Activated gamma-delta T cell treated with anti-CD3 and anti-CD28 coated beads, Interleukin-2, amount 50 U/mL, for 16 hours (primary cell): ENCODE measurements around the gene CBX3.
A peak's percentile ranks its signal among the peaks of the same experiment; 100 is the strongest.
"Not testable (repeated sequence)": the region's sequence is repeated elsewhere in the genome, so short reads cannot be mapped to it uniquely, and the experiment has no call there.

ENCODE experiments used
- DNase-seq: peaks from one replicate; pipeline ENCODE4 v3.0.0-alpha.2; 2020; ENCODE audit warnings: low read depth

The CBX3 gene

DNA sequence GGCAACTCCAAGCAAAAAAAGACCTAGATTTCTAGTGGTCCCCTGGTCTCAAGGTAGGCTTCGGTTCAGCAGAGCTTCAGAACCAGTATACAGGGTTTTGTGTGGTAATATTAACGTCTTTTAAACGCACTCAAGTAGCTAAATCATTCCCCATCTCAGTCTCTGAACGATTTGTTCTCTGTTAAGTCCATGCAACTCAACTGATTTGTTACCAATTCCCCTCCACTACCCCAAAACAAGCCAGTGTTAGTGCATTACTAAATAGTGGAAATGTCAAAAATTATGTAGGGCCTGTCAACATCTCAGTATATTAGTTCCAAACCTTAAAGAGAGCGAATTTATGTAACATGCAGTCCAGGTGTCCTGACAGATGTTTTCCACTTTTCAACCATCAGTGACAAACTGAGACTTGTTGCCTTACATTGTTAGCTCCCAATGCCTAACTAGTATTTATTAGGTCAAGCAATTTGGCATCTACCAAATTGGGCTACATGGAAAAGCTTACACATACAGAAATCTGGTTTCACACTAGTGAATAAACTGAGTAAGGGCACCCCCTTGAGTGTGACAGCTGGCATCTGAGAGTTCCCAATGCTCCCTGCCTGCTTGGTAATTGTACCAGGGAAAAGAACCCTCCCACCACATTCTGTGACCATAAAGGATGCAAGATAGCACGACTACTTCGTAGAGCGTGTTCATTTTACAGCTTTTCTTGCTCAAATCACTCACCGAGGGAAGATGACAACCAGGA, 13.2 kb upstream of the CBX3 start:
- no peak for DNase-seq

DNA sequence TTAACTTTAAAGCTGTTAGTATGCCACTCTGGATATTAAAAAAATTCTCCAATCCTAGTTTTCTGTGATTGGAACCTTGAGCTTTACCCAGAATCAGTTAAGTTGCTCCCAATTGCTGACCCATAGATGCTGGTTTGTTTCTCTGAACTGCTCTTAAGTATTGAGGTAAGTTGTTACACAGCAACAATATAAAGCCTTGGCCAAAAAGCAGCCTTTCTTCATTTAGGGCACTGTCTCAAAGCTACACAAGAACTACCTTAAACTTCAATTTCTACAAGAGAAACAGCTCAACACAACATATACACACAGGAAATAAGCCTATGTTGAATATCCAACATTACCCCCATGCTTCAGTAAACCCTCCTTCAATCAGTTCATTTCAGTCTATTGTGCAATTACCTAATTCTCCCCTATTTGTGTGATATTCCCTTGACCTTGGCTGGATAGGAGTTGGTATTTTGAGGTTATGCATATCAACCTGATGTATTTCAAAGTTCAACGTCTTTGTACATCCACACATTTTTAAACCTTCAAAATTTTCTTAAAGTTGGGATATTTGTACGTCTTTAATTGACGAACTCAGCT, 12.5 kb upstream of the CBX3 start:
- no peak for DNase-seq

DNA sequence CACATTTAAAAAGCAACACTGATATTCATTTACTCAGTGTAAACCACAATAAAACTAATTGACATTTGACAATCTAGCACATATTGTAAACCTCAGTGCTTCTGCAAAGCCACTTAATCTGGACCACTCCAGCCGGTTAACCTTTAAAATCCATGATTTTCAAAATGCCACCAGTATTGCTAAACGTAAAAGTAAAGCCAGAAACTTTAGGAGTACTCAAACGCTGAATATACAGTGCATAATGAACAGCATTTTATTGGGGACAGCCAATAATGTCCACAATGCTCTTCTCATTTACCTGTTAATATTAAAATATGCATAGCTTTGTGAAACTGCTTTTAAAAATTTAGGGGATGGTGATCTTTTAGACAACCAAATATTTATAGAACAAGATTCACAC, 11.8 kb upstream of the CBX3 start:
- no peak for DNase-seq

DNA sequence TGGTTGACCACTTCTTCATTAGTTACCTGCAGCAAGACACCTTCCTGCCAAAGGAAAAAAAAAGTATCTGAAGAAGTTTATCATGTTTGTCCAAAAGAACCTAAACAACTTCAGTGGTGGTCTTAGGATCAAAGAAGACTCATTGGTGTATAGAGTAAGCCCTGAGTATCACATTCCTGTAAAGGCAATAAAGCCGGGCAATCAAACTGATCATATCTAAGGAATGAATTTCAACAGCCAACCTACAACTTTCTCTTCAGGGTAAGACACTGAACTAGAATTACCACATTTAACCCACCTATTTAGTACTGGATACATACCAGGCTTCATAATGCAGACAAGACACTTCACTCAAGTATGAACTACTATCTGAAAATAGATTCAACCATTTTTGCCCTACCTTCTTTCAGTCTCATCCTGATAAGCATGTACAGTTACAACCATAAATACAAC, 11.1 kb upstream of the CBX3 start:
- DNase-seq, result no peak

DNA sequence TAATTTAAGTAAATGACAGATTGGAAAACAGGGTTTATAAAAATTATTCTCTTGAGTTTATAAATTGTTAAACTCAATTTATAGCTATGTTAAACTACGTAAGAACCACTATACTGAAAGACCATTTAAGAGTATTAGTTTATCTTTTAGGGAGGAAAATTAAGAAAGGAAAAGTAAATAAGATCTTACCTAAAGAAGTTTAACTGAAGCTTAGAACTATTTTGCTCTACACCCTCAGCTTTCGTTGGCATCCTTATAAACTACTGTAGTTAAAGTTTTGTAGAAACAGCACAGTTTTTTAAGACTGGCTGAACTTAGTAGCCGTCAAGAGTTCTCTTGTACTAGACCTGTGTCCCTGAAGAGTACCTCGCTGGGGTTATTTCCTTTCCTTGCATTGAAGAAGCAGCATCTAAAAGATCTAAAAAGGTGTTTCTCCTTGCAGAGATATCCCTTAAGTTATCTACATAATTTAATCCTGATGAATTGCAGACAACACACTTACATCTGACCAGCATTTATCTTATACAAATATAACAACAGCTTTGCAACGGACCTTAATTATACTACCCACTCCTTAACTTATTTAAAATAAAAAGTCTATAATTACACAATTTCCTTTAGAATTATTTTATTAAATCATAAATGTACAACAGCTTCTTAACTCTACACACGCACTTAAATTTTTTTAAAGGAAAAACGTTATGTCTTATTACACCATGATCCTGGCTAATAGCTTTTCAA, 10.1 kb upstream of the CBX3 start:
- no peak for DNase-seq

- no peak for DNase-seq
Measured at GRCh38 chr7:26191974-26192479, 9.5 kb upstream of the CBX3 start.

DNA sequence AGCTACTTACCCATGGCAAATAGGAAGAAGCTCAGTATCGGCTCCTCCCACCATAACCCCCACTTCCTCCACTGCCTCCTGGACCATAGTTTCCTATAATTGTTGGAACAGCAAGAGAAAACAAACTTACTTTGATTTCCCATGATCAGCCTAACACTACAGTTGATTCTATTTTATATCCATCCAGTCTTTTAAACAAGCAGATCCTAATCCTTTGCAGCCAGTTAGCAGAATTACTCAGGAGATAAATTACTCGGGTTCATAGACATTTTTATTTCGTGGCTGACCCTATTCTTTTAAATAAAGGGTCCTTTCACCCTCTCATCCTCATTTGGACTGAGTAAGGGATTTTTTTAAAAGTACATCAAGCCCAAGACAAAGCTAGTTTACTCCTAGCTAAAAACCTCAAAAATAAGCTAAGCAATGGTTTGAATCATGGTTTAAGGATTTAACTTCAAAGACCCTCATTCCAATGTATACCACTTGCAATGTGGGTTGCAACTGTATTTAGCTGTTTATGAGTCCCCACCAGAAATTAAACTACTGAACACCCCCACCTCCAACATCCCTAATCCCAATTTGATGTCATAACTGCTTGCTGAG, 9.0 kb upstream of the CBX3 start:
- no peak for DNase-seq

DNA sequence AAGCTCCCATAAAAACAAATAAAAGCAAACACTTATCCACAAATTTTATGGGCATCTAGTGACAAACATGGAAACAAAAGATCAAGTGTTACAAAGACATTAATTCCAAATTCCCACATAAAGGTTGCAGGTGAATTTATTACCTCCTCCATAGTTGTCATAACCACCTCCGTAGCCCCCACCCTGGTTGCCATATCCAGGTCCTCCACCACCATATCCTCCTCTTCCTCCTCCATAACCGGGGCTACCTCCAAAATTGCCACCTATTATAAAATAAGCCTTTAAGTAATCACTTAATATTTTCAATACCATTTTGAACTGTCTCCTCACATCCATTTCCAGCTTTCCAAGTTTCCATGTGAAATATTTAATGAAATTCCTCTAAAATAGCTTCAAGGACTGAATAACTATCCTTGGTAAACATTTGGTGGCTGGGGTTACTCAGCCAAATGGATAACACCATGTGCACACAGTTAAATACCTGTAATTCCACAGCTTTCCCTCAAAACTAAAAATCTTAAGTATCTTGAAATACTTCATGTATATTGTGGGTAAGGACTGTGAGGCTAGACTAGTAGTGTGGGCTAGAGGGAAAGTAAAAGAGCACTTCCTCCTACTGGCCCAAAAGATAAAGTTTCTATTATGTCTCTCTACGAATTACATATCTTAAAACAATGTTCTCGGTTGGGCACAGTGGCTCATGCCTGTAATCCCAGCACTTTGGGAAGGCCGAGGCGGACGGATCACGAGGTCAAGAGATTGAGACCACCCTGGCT, 7.9 kb upstream of the CBX3 start:
- no peak for DNase-seq

- DNase-seq, result not testable (repeated sequence)
Measured at GRCh38 chr7:26194764-26195163, 6.8 kb upstream of the CBX3 start.

DNA sequence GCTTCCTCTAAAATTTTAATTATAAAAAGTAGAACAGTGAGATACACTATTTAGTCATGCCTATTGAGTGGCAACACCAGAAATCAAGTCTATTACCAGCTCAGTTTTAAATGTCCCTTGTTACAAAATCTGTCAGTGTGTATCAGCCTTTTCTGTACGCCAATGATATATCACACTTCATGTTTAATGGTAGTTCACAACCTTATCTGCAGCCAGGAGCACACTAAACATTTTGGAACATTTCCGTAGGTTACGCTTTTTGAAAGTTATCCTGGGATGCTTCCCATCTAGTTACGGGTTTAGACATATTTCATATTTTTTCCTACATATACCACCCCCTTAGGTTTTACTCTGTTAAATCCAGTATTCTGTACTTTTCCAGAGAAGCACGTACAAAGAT, 6.4 kb upstream of the CBX3 start:
- DNase-seq, result no peak

GRCh38 chr7:26195867-26196657, 5.5 kb upstream of the CBX3 start:
- DNase-seq, result no peak

DNA sequence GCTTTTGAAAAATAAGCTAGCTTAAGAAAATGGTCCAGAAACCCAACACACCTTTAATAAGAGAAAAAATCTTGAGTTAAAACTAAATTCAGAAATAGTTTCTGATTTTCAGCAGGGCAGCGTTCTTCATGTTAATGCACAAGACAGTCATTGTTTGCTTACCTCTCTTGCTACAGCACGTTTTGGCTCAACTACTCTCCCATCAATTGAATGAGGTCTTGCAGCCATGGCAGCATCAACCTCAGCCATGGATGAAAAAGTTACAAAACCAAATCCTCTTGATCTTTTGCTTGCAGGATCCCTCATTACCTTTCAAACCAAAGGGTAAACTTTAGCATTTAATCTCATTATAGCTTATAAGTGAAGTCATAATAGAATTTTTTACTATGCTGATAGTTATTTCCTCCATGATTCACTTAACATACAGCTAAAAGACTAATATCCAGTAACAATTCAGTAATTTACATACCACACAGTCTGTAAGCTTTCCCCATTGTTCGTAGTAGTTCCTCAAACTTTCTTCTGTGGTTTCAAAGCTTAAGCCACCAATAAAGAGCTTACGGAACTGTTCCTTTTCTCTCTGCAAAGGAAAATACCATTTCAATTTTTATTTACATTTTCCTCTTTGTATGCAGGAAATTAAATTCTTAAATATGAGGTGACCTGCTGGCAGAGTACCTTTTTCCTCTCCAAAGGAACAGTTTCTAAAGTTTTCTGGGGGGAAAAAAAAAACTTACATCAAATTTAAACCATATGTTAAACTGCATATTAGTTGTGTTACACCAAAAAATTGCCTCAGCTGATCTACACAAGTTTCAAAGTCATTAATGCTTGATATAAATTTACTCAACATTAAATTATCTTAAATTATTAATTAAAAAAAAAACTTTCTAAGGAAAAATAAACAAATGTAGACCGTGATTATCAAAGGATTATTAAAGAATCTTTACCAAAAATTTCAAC, 4.1 kb upstream of the CBX3 start:
- DNase-seq, result no peak

- no peak for DNase-seq
Measured at GRCh38 chr7:26198133-26198780, 3.3 kb upstream of the CBX3 start.

GRCh38 chr7:26198781-26199169, 2.8 kb upstream of the CBX3 start:
- no peak for DNase-seq

GRCh38 chr7:26199301-26200037, 2.1 kb upstream of the CBX3 start:
- DNase-seq, result peak; percentile 59

GRCh38 chr7:26200038-26200443, 1.5 kb upstream of the CBX3 start:
- peak; percentile 70 for DNase-seq

DNA sequence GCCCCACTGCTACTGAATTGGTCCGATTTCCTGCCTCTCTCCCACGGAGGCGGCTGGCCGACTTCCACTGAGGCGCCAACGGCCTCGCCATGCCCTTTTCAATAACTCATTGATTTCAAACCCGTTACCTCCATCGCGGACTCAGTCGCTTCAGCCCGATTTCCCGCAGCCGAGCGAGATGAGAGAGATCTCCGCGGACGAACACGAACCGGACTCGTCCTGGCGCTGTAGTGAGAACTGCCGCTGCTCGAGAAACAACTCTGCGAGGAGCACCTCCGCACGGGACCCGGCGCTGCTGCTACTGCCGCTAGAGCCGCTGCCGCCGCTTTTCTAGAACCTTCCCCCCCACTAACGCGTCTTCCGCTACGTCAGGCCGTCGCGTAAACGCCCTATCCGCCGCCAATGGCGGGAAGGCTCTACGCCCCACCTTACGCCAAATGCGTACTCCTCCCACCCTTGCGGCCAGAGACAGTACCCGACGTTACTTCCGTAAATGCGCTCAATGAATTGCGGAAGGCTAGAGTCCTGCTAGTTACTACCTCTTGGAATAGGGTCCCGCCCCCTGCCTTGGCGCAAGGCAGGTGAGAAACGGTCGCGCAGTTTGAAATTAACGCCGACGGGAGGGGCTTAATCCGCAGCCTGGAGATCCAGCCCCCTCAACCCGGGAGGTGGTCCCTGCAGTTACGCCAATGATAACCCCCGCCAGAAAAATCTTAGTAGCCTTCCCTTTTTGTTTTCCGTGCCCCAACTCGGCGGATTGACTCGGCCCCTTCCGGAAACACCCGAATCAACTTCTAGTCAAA, 900 bp upstream of the CBX3 start, which contains the start of gene HNRNPA2B1:
Gene HNRNPA2B1 (minus strand): TSS at position 303 of the 803 bp plus-strand sequence. CDS start 169 bp downstream, at position 134.
- peak; percentile 97 for DNase-seq
